ENCODE measurements around the gene UBA52.
A peak's percentile ranks its signal among the peaks of the same experiment; 100 is the strongest.

The UBA52 gene

GRCh38 chr19:18608805-18609716, 37.4 kb downstream of the UBA52 start:
- DNase-seq = no peak

- DNase-seq = no peak
Measured at GRCh38 chr19:18609717-18610051, 38.0 kb downstream of the UBA52 start.

DNA sequence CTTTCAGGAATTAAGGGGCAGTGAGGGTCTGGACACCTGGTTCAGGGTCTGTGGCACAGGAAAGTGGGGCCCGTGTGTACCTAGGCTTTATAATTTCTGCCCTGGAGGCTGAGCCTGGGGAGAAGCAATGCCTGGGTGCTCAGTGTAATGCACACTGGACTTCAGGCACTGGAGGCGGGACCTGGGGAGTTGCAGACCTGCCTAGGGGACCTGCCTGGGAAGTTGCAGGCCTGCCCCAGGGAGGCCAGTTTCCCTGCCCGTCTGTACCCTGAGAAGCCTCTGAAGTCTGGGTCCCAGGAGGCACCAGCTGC, 38.5 kb downstream of the UBA52 start:
- DNase-seq = no peak

- no peak for DNase-seq
Measured at GRCh38 chr19:18610556-18611326, 39.1 kb downstream of the UBA52 start.

DNA sequence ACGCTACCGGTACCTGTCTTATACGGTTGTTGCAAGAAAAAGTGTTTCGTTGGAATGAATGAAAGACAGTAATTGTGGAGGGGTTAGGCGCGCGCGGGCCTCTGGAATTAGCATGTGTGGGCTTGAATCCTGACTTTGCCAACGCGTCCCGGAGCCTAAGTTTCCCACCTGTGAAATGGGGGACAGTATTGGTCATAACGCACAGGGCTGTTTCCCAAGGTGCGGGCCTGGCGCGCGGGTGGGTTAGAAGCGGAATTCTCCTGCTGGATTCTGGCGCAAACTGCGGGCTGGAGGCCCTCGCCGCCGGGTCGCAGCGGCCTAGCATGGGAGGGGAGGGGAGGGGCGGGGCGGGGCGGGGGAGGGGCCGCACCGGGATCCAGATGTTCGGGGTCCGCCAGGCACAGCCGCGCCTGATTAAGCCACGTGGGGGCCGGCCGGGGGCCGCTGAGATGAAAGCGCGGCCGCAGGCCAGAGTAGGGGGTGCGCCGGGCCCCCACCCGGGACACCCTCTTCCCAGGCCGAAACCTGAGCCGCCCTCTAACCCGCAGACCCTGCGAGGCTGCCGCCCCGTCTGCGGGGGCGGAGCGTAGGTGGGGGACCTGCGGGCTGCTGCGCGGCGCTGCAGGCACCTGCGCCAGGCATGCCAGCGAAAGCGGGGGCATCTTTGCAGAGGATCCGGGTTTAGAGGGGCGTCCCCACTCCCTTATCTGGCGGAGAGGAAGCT, 39.8 kb downstream of the UBA52 start:
- DNase-seq = no peak

DNA sequence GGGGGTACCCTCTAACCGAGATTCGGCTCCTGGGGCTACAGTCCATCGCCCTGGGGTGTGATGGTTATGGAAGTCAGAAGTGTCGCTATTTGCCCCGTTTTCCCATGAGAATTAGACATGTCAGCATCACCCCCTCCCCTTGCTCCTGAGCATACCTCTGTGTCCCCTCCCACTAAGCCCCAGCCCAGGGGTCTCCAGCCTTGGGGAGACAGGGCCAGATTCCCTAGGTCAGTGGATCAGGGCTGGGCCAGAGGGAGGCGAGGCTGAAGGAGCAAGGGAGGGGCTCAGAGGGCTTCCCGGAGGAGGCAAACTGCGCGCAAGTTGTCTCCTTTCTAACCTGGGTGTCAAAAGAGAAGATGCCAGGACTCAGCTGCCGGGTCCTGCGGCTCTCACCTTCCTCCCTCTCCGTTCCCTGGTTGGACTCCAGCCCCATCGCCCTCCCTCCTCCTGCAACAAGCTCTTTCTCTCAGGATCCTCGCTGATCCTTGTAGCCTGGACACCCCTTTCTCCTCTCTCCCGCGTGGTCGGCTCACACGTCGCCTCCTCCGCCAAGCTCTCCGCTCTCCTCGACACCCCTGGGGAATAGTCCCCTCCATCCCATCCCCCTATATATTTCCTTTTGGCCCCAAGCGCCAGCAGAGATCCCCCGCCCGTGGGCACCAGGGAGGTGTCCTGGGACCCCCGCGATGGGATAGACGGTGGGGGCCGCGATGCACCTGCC, 40.6 kb downstream of the UBA52 start:
- DNase-seq = no peak

DNA sequence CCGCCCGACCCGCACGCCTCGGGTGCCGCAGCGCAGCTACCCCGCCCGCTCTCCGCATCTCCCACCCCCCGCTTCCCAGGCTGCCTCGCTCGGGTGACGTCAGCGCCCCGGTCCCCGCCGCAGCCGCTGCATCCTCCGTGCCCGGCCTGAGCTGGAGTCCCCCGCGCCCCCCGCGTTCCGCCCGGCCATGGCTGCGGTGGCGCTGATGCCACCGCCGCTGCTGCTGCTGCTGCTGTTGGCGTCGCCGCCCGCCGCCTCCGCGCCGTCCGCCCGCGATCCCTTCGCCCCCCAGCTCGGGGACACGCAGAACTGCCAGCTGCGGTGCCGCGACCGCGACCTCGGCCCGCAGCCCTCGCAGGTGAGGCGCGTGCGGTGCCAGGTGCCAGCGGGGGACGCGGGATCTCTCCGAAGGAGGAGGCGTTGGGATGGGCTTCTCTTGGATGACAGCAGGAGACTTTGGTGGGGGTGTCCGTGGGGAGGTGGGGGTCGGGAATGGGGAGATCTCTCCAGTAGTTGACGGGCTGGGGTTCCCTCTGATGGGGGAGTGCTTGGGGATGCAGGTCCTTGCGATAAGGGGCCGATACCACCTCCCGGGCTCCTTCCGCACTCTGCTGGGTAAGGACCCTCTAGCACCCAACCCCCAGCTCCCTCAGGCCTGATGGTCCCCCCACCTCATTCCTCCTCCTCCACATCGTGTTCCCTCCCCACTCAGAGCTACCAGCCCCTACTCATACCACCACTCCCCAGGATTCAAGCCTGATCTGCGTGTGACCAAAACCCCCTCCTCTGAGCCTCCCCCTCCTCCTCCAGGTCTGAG, 41.3 kb downstream of the UBA52 start, which contains the start of gene TMEM59L:
TMEM59L (plus strand) TSS at position 99 of the 817 bp plus-strand sequence; CDS start at position 188, 89 bp downstream.
- DNase-seq = peak; percentile 62

- no peak for DNase-seq
Measured at GRCh38 chr19:18613589-18614234, 42.1 kb downstream of the UBA52 start.

DNA sequence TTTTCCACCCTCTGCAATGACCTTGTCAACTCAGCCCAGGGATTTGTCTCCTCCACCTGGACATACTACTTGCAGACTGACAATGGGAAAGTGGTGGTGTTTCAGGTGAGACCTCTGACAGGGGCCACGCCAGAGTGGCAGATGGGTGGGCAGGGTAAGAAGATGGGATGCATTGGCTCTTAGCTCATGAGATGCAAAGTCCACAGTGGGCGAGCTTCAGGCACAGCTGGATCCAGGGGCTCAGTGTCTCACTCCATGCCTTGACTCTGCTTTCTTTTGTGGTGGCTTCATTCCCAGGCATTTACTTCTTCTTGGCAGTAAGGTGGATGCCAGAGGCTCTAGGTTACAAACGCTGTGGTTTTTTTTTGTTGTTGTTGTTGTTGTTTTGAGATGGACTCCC, 44.4 kb downstream of the UBA52 start:
- no peak for DNase-seq

GRCh38 chr19:18617562-18617961, 45.9 kb downstream of the UBA52 start:
- no peak for DNase-seq

- no peak for DNase-seq
Measured at GRCh38 chr19:18618236-18618635, 46.6 kb downstream of the UBA52 start.

DNA sequence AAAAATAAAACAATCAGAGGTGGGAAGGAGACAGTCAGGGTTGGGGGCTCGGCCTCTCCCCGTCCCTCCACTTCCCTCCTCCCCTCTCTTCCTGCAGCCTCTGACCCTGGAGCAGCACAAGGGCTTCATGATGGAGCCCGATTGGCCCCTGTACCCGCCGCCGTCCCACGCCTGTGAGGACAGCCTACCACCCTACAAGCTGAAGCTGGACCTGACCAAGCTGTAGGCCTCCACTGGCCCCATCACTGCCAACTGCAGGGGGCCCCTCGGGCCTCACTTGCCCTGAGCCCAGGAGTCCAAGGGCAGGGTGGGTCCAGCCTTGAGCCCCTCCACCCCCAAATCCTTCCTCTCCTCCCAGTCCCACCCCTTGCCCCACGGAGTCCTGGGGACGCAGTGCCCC, 48.7 kb downstream of the UBA52 start:
- no peak for DNase-seq

DNA sequence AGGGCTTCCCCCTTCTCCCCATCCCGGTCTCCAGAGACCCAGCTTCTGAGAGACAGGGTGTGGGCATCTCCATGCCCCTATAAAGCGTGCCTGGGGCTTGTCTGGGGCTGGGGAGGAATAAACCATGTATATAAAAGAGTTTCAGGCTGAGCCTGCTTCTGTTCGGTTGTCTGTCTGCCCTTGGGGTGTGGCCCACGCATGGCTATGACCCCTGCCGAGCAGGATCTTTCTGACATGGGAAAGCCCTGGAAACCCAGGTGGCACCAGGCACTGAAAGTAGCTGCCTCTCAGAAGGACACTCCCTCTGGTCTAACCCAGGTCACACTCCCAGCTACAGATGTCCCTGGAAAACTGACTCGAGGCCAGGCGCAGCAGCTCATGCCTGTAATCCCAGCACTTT, 49.2 kb downstream of the UBA52 start:
- no peak for DNase-seq

GRCh38 chr19:18626906-18627305, 55.2 kb downstream of the UBA52 start:
- DNase-seq = no peak

Measured in stimulated activated CD4-positive, alpha-beta T cell treated with anti-CD3 and anti-CD28 coated beads, Interleukin-15, amount 100 ng/mL, for 24 hours (primary cell).